ENCODE measurements around the gene GON4L. TPM values are rescaled to one million over a fixed set of nuclear protein-coding genes. Genes with fewer than 3 reads are reported as not detected.

The GON4L gene
- total and polyA plus RNA-seq, 2 experiments from 2014 or later = 45.2 to 93.1 TPM

- H3F3A ChIP-seq (replicated peaks; ENCODE audit: low read depth) = no peaks in the 10 kb centered on the region
- H3K9me2 ChIP-seq (ENCODE audit: insufficient read depth) = no peaks in the 10 kb centered on the region
- Mint-ChIP-seq H3K4me3 (no peak overlapping the region), H3K9me3 (no peaks in the 10 kb centered on the region; the same call in 2 of the 3 replicates), H3K27ac (no peak overlapping the region), H3K36me3 (ENCODE audit: low read depth) (no peaks in the 10 kb centered on the region; the same call in 2 of the 3 replicates), H3K27me3 (ENCODE audit: insufficient read depth, low read depth, poor library complexity) (peaks cover 6% of the 10 kb centered on the region), H3K4me1 (no peaks in the 10 kb centered on the region)
- no peaks in the 10 kb centered on the region for H3K4me1 ChIP-seq (ENCODE audit: insufficient read depth)
- H3K79me2 ChIP-seq (replicated peaks; ENCODE audit: insufficient read depth) = no peaks in the 10 kb centered on the region
- no peaks in the 10 kb centered on the region; the same call in 1 of the 2 replicates for H4K20me1 ChIP-seq (replicated peaks; ENCODE audit: insufficient read depth)
- H3K27me3 ChIP-seq (ENCODE audit: insufficient read depth) = no peaks in the 10 kb centered on the region
- no peaks in the 10 kb centered on the region for H3K36me3 ChIP-seq (ENCODE audit: insufficient read depth)
- no peak overlapping the region for H3K27ac ChIP-seq (ENCODE audit: low read depth)
- DNase-seq (ENCODE audit: low spot score) = no peak
- no peak overlapping the region for H3K4me2 ChIP-seq
- TF ChIP-seq POLR2AphosphoS5 (IDR thresholded peaks at IDR 0.05; ENCODE audit: low read depth) (no peak), EZH2phosphoT487 (IDR thresholded peaks at IDR 0.05; ENCODE audit: unreplicated experiment) (no peak), STAT1 (IDR thresholded peaks at IDR 0.05; ENCODE audit: unreplicated experiment) (no peak), CREB1 (CRISPR knock-in tag; IDR thresholded peaks at IDR 0.05; ENCODE audit: low read depth) (no peak), EZH2 (IDR thresholded peaks at IDR 0.05; ENCODE audit: low read depth, unreplicated experiment) (no peak), JUNB (IDR thresholded peaks at IDR 0.05; ENCODE audit: unreplicated experiment) (no peak), ZNF331 (CRISPR knock-in tag; IDR thresholded peaks at IDR 0.05; ENCODE audit: low read depth) (no peak), ZNF114 (CRISPR knock-in tag; IDR thresholded peaks at IDR 0.05) (no peak), REST (IDR thresholded peaks at IDR 0.05; ENCODE audit: unreplicated experiment) (no peak), ETS1 (IDR thresholded peaks at IDR 0.05) (no peak), NANOG (IDR thresholded peaks at IDR 0.05; ENCODE audit: borderline replicate concordance) (no peak), CTCF (conservative IDR thresholded peaks at IDR 0.05; ENCODE audit: low read depth in 2 of 2) (no peak)
- no peak overlapping the region for H3K4me3 ChIP-seq
- H2AFZ ChIP-seq = no peak overlapping the region
- ATAC-seq = no peak
Measured at GRCh38 chr1:155873860-155874259, 16.8 kb upstream of the GON4L start.
